ENCODE results near the gene TRAPPC10.
"Not testable (repeated sequence)": the region's sequence is repeated elsewhere in the genome, so short reads cannot be mapped to it uniquely, and the experiment has no call there.

GRCh38 chr21:44155994-44156380 lies 143.9 kb downstream of the TRAPPC10 start:
- not testable (repeated sequence) for TF ChIP-seq REST (IDR thresholded peaks at IDR 0.05; ENCODE audit: low read depth, low read length); HCFC1 (IDR thresholded peaks at IDR 0.05; ENCODE audit: low read length); JUND (IDR thresholded peaks at IDR 0.05; ENCODE audit: low read depth, low read length); NFYA (IDR thresholded peaks at IDR 0.05; ENCODE audit: borderline replicate concordance, low read depth, low read length); ZNF274 (IDR thresholded peaks at IDR 0.05; ENCODE audit: insufficient read depth, insufficient read length); POLR2A (IDR thresholded peaks at IDR 0.05; ENCODE audit: low read depth, low read length)
- TF ChIP-seq, protein P1, sequence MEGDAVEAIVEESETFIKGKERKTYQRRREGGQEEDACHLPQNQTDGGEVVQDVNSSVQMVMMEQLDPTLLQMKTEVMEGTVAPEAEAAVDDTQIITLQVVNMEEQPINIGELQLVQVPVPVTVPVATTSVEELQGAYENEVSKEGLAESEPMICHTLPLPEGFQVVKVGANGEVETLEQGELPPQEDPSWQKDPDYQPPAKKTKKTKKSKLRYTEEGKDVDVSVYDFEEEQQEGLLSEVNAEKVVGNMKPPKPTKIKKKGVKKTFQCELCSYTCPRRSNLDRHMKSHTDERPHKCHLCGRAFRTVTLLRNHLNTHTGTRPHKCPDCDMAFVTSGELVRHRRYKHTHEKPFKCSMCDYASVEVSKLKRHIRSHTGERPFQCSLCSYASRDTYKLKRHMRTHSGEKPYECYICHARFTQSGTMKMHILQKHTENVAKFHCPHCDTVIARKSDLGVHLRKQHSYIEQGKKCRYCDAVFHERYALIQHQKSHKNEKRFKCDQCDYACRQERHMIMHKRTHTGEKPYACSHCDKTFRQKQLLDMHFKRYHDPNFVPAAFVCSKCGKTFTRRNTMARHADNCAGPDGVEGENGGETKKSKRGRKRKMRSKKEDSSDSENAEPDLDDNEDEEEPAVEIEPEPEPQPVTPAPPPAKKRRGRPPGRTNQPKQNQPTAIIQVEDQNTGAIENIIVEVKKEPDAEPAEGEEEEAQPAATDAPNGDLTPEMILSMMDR (IDR thresholded peaks at IDR 0.05 in 2 of 3, conservative IDR thresholded peaks at IDR 0.05 in 1 of 3; ENCODE audit: control insufficient read depth in 2 of 3, extremely low read depth in 1 of 3, insufficient read depth in 1 of 3, low read depth in 3 of 3, low read length in 3 of 3) = not testable (repeated sequence)
- TF ChIP-seq, protein P2, sequence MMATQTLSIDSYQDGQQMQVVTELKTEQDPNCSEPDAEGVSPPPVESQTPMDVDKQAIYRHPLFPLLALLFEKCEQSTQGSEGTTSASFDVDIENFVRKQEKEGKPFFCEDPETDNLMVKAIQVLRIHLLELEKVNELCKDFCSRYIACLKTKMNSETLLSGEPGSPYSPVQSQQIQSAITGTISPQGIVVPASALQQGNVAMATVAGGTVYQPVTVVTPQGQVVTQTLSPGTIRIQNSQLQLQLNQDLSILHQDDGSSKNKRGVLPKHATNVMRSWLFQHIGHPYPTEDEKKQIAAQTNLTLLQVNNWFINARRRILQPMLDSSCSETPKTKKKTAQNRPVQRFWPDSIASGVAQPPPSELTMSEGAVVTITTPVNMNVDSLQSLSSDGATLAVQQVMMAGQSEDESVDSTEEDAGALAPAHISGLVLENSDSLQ (IDR thresholded peaks at IDR 0.05) = not testable (repeated sequence)
- TF ChIP-seq, protein P3, sequence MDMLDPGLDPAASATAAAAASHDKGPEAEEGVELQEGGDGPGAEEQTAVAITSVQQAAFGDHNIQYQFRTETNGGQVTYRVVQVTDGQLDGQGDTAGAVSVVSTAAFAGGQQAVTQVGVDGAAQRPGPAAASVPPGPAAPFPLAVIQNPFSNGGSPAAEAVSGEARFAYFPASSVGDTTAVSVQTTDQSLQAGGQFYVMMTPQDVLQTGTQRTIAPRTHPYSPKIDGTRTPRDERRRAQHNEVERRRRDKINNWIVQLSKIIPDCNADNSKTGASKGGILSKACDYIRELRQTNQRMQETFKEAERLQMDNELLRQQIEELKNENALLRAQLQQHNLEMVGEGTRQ (IDR thresholded peaks at IDR 0.05; ENCODE audit: borderline replicate concordance, low read depth, low read length) = not testable (repeated sequence)

All from GM12878 (cell line).